GM10847 (cell line): ENCODE results near the gene HSF5.

Experiments used
- POLR2A ChIP-seq: IDR thresholded peaks from 2 replicates; pipeline ENCODE4 v1.6.1; 2011; ENCODE audit not compliant: insufficient read length; ENCODE audit errors: extremely low read depth

The HSF5 gene

DNA sequence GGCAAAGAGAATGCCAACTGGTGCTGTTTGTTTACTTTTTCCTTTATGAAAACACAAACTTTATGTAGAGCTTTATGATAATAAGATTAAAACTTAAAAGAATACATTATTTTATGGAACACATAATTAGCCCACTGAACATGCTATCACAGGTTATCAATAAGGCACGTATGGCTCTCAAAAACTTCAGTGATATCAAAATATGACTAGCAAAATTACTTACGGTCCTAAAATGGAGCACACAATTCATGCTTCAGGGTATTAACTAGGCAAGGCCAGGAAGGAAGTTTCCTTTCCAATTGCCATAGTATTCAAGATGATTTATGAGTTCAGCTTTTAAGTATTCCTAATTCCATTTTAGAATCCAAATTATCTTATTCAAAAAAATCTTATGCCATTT, 74.5 kb downstream of the HSF5 start:
- no peak for TF ChIP-seq POLR2A

DNA sequence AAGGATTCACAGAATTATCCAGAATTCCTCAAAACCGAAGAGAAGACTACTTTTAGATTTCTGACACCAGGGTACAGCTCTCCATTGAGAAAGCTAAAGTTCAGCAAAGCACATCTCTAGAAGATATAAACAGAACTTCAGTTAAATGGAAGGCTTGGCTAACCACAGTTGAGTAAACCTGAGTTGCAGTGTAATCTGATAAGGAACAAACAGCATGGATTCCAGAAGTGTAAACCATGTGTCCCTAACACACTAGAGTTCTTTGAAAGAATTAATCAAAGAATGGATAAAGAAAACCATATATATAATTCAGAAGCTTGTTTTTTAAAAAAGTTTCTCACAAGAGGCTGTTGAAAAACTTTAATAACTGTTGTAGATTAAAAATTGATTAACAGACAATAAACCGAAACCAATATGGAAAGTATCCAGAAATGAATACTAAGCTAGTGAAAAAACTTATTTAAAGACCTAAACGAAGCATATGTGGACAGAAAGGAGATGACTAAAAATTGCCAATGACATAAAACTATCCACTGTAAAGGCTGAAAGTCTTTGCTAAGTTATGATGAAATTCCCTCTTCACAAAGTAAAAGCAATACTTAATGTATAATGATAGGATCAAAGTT, 75.1 kb downstream of the HSF5 start:
- no peak for TF ChIP-seq POLR2A

DNA sequence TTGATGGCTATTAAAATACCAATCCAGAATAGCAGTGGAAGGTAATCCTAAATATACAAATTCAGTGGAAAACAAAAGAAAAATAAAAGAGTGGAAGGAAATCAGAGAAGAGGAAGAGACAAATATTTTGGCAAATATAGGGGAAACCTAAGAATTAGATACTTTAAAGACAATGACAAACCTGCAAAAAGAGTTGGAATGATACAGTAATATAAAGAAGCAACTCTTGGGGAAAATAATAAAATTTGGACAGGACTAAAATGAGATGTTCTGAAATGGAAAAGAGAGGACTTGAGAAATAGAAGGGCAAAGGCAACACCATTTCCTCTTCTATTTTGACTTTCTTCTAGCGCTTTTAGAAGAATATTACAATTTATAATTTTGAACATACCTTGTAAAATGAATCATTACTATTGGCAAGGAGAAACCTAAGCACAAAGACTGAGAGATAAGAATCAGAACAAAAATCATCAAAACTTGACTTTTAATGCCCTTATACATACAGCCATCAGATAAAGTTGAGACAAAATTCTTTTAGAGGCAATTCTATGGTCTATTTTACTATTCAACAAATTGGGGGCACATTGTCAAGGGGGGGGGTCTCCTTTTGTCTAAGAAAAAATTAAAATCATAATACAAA, 76.0 kb downstream of the HSF5 start:
- no peak for TF ChIP-seq POLR2A

DNA sequence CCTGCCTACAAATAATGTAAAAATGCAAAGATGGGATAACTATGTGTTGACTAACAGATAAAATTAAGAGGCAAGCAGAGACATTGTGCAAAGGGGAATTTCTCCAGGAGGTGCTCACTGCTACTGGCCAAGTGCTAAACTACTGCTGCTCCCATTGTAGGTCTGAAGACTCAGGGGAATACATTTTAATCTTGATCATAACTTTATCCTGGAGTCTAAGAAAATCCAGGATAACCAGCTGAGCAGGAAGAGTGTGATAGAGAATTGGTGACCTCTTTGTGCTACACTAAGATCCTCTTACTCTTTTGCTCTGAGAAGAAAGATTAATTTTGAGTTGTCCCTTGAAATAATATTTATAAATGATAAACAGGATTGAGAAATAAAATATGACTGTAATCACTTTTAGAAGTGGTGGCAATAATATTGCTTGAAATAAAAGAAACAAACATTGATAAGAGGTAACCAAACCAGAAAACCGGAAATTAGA, 76.8 kb downstream of the HSF5 start:
- TF ChIP-seq POLR2A = no peak

DNA sequence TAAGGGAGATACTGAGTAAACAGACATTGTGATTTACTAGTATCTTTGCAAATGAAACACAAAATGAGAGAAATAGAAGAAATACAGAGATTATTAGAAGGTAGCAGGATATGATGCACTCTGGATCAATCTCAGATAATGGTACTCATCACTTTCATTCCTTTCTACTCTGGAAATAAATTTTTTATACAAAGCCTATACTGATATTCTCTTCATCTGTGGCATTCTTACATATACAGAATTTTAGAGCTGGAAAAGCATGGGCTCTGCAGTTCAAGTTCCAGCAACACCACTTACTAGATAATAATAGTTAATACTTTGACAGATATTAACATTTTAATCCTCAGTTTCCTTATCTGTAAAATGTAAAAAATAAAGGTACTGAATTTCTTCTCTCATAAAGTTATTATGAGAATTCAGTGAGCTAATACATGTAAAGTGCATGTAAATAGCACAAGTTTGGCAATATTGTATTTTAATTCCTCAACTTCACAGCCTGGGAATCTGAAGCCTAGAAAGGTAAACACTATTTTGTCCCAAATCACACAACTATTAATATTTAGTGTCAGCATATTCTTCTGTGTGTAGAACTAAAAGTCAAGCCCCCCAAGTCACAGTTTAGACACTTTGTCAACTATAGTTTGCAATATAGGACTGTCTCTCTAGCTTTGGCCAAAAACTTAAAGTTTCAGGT, 77.3 kb downstream of the HSF5 start:
- no peak for TF ChIP-seq POLR2A

DNA sequence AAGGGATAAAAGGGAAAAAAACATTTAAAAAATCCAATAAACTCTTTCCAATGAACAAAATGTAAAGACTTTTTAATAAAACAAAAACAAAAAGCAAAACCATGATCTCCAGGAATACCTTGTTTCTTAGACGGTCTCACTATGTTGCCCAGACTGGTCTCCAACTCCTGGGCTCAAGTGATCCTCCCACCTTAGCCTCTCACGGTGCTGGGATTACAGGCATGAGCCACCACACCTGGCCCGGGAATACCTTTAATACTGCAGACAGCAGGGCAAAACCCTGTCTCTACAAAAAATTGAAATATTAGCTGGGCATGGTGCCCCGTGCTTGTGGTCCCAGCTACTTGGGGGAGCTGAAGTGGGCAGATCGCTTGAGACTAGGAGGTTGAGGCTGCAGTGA, 78.8 kb downstream of the HSF5 start:
- TF ChIP-seq POLR2A = no peak

DNA sequence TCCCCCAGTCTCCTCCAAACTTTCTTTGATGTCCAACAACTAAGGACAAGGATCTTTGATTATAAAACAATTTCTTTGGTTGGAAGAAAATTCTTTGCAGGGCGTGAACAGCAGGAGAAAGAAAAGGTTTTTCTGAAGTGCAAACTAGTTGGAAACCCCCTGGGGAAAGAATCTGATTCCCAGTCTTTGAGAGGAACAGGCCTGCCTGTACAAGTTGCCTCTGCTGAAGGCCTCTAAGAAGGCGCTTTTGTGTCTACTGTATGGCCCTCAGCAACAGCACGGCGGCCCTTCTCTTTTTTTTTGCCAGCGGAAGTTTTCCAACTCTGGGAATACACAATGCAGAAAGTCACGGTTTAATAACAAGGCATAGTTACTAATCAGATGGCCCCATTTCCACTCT, 84.9 kb downstream of the HSF5 start:
- no peak for TF ChIP-seq POLR2A

DNA sequence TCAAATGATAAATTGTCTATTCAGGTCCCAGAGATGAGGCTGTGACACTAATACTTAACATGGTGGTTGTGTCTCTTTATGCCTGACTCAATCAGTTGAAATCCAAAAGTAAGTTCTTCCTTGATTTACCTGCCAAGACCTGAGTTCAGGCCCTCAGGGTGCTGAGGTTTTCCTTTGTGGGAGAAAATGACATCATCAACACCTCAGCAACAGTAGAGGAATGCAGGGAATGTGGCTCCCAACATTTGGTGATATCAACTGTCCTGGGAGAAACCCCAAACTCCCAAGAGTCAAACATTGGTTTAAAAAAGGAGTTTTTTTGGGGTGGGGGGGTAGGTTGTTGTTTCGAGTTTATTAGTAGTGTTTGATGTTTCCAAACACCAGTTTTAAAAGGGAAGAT, 85.5 kb downstream of the HSF5 start:
- no peak for TF ChIP-seq POLR2A

DNA sequence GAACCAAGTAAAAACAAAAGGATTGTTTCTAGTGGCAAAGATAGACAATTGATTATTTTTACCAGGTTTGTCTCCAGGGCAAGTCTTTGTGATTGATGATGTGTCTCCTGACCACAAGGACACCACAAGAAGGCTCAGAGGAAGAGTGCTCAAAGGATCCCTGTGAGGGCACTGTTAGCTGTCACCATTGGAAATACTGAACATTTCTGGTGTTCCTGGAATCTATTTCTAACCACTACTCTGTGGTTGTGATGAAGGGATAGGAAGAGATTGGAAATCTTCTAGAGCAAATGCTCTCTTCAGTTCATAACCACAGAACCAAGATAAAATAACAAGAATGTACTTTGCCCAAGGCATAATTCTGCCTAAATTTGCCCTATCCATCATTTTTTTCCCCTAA, 86.2 kb downstream of the HSF5 start:
- TF ChIP-seq POLR2A = no peak

DNA sequence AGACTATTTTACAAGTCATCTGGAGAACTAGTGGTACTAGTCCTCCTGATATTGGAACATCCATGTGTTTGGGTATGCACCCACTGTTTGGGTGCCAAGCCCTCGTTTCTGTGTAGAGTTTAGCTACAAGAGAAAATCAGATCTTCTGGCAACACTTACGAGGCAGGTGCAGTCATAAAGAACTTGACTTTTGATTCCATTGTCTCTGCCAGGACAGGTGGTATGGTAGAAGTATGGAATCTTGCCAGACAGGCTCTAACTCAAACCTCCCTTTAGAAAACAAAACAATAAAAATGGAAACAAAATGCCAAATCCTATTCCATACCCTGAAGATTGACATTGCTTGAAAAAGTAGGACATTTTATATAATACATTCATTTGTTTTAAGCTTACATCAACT, 86.9 kb downstream of the HSF5 start:
- no peak for TF ChIP-seq POLR2A

DNA sequence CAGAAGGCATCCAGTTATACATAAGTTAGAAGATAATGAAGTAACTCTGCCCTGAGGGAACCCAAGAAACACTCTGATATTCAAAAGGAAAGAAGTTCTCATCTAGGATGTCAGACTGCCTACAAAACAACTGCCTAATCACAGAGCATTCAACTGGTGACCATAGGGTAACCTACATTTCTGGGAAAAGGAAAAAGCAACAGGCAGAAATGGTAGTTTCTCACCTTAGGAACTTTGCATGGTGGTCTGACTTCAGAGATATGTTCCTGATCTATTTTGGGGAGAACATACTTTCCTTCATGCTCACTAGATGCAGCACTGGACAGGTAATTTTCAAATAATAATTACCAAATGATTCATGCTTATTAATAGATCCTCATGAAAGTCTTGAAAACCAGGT, 87.4 kb downstream of the HSF5 start:
- TF ChIP-seq POLR2A = no peak

DNA sequence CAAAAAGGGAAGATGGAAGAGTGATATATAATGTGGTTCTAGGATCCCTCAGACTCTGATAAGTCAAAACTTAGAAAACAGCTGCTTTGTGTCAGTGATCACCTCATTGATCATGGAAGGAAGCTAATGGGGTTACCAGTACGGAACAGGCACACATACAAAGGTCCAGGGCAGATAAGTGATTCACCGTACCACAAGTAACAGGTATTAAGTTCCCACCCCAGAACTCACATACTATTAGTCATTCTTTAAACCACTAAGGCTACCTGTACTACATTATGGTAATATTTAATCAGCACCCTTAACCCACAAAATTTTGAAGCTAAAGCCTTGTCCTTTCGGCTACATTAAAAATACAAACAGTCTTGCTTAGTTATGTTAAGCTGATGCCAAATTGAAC, 88.2 kb downstream of the HSF5 start:
- TF ChIP-seq POLR2A = no peak

DNA sequence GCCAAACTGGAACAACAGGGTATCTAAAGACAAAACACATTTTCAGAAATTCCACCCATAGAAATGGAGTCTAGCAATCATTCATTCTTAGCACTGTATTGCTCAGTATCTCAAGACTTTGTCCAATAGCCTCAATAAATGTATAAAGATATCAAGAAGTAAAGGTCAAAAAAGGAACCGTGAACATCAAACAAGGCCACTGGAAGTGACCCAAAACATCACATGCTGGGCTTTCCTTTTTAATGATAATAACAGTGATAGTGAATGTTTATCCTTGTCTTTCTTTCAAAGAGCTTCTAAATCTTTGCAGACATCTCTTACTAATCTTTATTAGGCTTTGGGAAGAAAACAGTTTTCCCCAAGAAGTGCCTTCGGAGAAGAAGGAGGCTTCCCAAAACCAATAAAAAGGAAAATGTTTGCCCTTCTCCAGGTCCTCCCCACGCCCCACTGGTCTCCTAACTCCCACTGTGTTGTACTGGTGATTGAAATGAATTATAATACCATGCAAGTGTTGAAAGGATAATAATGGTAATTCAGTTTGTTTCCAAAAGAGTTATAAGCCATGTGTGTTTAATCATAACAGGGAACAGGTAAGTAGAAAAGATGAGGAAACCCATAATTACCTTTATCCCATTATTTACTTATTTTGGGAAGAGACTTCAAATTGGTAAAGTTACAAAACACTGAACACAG, 89.5 kb downstream of the HSF5 start:
- TF ChIP-seq POLR2A = no peak

DNA sequence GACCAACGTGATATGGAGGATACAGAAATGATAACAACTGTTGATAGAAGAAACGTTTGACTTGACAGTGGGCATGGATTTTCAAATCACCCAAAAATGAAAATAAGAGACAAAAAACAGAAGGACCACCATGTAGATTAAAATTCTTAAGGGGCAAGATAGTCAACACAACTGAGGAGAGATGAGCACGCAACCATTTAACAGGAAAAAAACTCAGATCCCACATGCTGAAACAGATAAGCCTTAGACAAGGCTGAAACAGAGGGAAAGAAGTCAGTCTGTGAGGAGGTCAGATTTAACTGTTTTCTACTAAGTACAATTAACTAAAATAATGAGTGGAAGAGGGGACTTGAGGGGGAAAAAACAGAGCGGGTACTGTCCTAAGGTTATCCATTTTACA, 92.0 kb downstream of the HSF5 start:
- no peak for TF ChIP-seq POLR2A

DNA sequence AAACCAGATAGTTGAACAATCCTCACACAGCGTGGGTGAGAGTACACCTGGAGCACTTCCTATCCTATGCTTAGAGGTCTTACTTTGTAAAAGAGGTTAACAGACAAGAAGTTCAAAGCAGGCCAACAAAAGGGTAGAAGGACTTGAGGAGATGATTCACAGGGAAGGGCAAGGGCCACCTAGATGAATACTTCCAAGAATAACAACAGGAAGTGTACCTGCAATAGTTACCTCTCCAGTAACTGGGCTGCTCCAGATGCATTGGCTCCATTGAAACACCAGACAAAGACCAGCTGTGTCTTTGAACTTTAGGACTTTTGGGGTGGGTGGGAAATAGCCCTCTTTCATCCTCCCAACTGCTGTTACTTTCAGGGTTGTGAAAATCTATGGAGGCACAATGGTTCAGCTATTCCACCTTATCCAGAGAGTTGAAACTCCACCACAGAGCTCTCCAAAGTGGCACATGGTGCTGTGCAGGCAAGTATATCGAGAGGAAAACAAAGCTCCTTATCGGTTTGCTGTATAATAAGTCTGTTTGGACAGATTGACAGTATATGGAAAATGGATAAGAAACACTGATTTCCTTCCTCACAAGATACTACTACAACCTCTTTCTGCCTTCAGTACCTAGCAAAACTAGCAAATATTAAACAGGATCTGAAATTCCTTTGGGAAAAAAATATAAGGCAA, 93.5 kb downstream of the HSF5 start:
- TF ChIP-seq POLR2A = no peak
